ENCODE data around the gene MATN1. TPM values are rescaled to one million over a fixed set of nuclear protein-coding genes. Genes with fewer than 3 reads are reported as not detected.

The MATN1 gene
- total RNA-seq, 1 donor from 2014 or later: not detected

DNA sequence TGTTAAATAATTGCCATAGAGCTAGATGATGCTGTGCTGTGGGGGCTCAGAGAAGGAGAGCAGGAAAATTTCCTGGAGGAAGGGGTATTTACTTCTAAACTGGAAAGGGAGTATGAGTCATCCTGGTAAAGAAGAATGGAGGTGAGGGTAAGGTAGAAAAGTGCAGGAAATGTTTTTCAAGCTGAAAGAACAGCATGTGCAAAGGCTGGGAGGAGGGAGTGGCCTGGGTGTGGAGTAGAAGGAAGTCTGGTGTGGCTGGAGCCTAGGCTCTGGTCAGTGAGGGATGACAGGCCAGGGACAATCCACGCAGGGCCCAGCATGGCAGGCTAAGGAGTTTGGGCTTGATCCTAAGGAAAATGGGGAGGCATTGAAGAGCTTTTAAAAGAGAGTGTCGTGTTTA, 45.9 kb downstream of the MATN1 start:
- TF ChIP-seq, protein P1, sequence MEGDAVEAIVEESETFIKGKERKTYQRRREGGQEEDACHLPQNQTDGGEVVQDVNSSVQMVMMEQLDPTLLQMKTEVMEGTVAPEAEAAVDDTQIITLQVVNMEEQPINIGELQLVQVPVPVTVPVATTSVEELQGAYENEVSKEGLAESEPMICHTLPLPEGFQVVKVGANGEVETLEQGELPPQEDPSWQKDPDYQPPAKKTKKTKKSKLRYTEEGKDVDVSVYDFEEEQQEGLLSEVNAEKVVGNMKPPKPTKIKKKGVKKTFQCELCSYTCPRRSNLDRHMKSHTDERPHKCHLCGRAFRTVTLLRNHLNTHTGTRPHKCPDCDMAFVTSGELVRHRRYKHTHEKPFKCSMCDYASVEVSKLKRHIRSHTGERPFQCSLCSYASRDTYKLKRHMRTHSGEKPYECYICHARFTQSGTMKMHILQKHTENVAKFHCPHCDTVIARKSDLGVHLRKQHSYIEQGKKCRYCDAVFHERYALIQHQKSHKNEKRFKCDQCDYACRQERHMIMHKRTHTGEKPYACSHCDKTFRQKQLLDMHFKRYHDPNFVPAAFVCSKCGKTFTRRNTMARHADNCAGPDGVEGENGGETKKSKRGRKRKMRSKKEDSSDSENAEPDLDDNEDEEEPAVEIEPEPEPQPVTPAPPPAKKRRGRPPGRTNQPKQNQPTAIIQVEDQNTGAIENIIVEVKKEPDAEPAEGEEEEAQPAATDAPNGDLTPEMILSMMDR (IDR thresholded peaks at IDR 0.05): no peak
- H3K27ac ChIP-seq: no peak overlapping the region
- DNase-seq: no peak

DNA sequence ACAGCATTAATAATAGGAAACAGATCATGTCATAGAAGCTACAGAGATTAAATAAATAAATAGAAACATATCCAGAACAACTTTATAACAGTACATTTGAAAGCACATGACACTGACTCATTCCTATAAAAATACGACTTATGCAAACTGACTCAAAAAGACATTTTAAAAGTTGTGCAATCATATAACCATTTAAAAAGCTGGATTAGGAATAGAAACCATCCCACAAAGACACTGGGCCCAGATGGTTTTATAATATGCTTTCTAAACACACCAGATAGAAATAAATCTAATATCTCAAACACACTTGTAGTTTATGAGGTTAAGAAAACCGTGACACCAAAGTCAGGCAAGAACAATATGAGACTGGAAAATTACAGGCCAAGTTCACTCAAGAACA, 47.6 kb downstream of the MATN1 start:
- DNase-seq (no peak), ATAC-seq (no peak)
- Histone ChIP-seq H3K27ac (no peak overlapping the region), H3K4me1 (no peaks in the 10 kb centered on the region), H3K9me3 (peaks cover 6% of the 10 kb centered on the region), H3K4me3 (no peak overlapping the region), H3K36me3 (no peaks in the 10 kb centered on the region), H3K27me3 (ENCODE audit: low read depth) (peaks cover 12% of the 10 kb centered on the region)
- TF ChIP-seq, protein P1 (IDR thresholded peaks at IDR 0.05): no peak
- intact Hi-C loops (cut with DNase I): no loop called here

More for the DNA sequence above, 45.9 kb downstream of the MATN1 start:
- no peaks in the 10 kb centered on the region for H3K4me1 ChIP-seq
- H3K4me3 ChIP-seq: no peak overlapping the region
- no peaks in the 10 kb centered on the region for H3K36me3 ChIP-seq
- H3K9me3 ChIP-seq: peaks cover 6% of the 10 kb centered on the region
- peaks cover 17% of the 10 kb centered on the region for H3K27me3 ChIP-seq (ENCODE audit: low read depth)
- intact Hi-C loops (cut with DNase I): no loop called here
- no peak for ATAC-seq

DNA sequence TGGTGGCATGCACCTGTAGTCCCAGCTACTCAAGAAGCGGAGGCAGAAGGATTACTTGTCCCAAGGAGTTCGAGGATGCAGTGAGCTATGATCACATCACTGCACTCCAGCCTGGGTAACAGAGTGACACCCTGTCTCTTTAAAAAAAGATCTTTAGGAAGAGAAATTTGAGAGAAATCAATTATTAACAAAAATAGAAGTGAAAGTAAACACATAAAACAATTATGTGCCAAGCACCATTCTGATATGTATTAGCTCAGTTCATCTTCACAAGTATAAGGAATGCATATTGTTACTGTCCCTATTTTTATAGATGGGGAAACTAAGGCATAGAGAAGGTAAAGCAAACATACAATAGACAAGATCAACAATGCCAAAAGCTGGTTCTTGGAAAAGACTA, 48.1 kb downstream of the MATN1 start:
- no peaks in the 10 kb centered on the region for H3K4me1 ChIP-seq
- H3K9me3 ChIP-seq: peaks cover 6% of the 10 kb centered on the region
- ATAC-seq (no peak), DNase-seq (no peak)
- no peak overlapping the region for H3K4me3 ChIP-seq
- TF ChIP-seq, protein P1 (IDR thresholded peaks at IDR 0.05): no peak
- no peaks in the 10 kb centered on the region for H3K36me3 ChIP-seq
- intact Hi-C loops (cut with DNase I): no loop called here
- H3K27me3 ChIP-seq (ENCODE audit: low read depth): peaks cover 7% of the 10 kb centered on the region
- no peak overlapping the region for H3K27ac ChIP-seq

DNA sequence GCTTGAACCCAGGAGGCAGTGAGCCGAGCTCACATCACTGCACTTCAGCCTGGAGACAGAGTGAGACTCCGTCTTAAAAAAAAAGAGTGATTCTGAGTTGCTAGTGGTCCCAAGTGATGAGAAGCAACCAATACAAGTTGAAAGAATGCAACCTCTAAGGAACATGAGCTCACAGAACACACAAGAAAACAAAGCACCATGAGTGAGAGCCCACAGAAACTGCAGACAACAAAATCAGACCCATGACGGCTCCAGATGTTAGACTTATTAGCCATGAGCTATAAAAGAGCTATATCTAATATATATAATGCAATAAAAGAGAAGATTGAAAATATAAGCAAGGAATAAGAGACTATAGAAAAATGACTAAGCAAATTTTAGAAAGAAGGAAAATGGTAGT, 50.0 kb downstream of the MATN1 start:
- Histone ChIP-seq H3K27me3 (ENCODE audit: low read depth) (no peaks in the 10 kb centered on the region), H3K36me3 (no peaks in the 10 kb centered on the region), H3K4me3 (no peak overlapping the region), H3K27ac (no peak overlapping the region), H3K9me3 (peaks cover 6% of the 10 kb centered on the region), H3K4me1 (no peaks in the 10 kb centered on the region)
- DNase-seq (no peak), ATAC-seq (no peak)
- TF ChIP-seq, protein P1 (IDR thresholded peaks at IDR 0.05): no peak
- intact Hi-C loops (cut with DNase I): no loop called here

DNA sequence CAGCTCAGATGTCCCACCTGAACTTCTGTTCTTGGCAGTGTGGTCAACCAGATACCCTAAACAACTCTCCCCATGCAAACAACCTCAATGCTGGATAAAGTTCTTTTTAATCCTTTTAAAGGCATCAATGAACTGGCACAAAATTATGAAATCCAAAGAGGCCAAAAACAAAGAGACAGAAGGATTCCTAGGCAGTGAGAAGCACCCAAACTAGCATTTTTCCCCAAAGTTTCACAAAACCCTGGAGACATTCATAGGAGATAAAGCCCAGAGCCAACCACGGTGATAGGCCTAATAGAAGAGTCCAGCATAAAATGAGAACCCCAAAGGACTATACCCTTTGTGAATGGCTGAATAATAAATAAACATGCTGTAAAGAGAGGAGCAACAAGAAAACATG, 50.7 kb downstream of the MATN1 start:
- no peak for DNase-seq
- H3K27me3 ChIP-seq (ENCODE audit: low read depth): no peaks in the 10 kb centered on the region
- intact Hi-C loops (cut with DNase I): no loop called here
- TF ChIP-seq, protein P1 (IDR thresholded peaks at IDR 0.05): no peak
- no peak overlapping the region for H3K4me3 ChIP-seq
- H3K36me3 ChIP-seq: no peaks in the 10 kb centered on the region
- H3K9me3 ChIP-seq: peaks cover 6% of the 10 kb centered on the region
- no peak overlapping the region for H3K27ac ChIP-seq
- H3K4me1 ChIP-seq: no peaks in the 10 kb centered on the region
- ATAC-seq: no peak

Measured in lower lobe of right lung (tissue), 2 donors.